HepG2 (cell line): ENCODE data around the gene PLXDC2. TPM values are rescaled to one million over a fixed set of nuclear protein-coding genes. Genes with fewer than 3 reads are reported as not detected.

Source experiments
- ATAC-seq: fragments of 200-7000 bp; cut with Tn5 transposase; 3 replicates; pipeline ENCODE4 v1.9.1; 2020; ENCODE audit warnings: mild to moderate bottlenecking, moderate library complexity
- BruUV-seq: library from RNA; stranded (reverse); fragments of 400-500 nt; replicated peaks from 2 replicates; lab custom pipeline; 2021; lab: Mats Ljungman, UMichigan
- CTCF ChIA-PET: fragments of 300-600 bp; formaldehyde crosslinking; extraction: SDS; loops from one replicate; lab custom pipeline; 2021; ENCODE audit warnings: low total read pairs, inconsistent platforms, low intra/inter-chr PET ratio; lab: Yijun Ruan, JAX
- POLR2A ChIA-PET: fragments of 350-600 bp; sonication (Branson Sonifier 250); formaldehyde crosslinking; loops from one replicate; lab custom pipeline; 2020; ENCODE audit warnings: antibody characterized with exemption, inconsistent platforms; lab: Yijun Ruan, JAX
- DNase-seq: peaks from one replicate; pipeline ENCODE4 v3.0.0-alpha.2; 2015; ENCODE audit warnings: low spot score
- FAIRE-seq: peaks from 3 replicates; lab custom pipeline; 2011; peaks lifted over from hg19 to GRCh38; lab: Jason Lieb, UNC
- H2AFZ ChIP-seq: one replicate; pipeline ENCODE4 v1.6.1; 2011; ENCODE audit warnings: low read length, inconsistent platforms
- H3K27ac ChIP-seq: fragments of 300-600 bp; 3 replicates; pipeline ENCODE4 v1.8.0; 2011; ENCODE audit warnings: mixed run types, mild to moderate bottlenecking, mixed read lengths, low read length, inconsistent platforms; ENCODE audit not compliant: insufficient read depth; ENCODE audit errors: extremely low read length
- H3K27me3 ChIP-seq, 2 experiments: fragments of 200-600 bp in 1 of 2; 2 replicates in 1 of 2; 3 replicates in 1 of 2; pipeline versions ENCODE4 v1.6.0 to v1.8.0; 2011; ENCODE audit warnings: low read length in 2 of 2, mild to moderate bottlenecking in 2 of 2, moderate library complexity in 2 of 2, inconsistent platforms in 1 of 2; ENCODE audit not compliant: insufficient read depth in 2 of 2, control insufficient read depth in 1 of 2
- H3K36me3 ChIP-seq, 2 experiments: fragments of 200-600 bp in 1 of 2; replicated peaks in 1 of 2; 2 replicates in 1 of 2; 3 replicates in 1 of 2; pipeline versions ENCODE4 v1.5.1 to v1.8.0; 2011; ENCODE audit warnings: low read length in 2 of 2, inconsistent platforms in 1 of 2; ENCODE audit not compliant: insufficient read depth in 2 of 2, control insufficient read depth in 1 of 2
- H3K4me1 ChIP-seq: 2 replicates; pipeline ENCODE4 v1.5.1; 2012; ENCODE audit warnings: low read length, inconsistent platforms; ENCODE audit not compliant: insufficient read depth
- H3K4me2 ChIP-seq: 2 replicates; pipeline ENCODE4 v1.6.0; 2011; ENCODE audit warnings: low read depth, low read length, inconsistent platforms
- H3K4me3 ChIP-seq, 3 experiments: fragments of 200-600 bp in 1 of 3; sonication (generic), shearing (Covaris generic) in 1 of 3; replicated peaks in 1 of 3; 2 replicates each; pipeline ENCODE4 v1.5.1; 2011 to 2016; ENCODE audit warnings: low read length in 3 of 3, inconsistent platforms in 2 of 3, low read depth in 2 of 3, mild to moderate bottlenecking in 2 of 3, control low read depth in 1 of 3, mixed read lengths in 1 of 3; ENCODE audit not compliant: insufficient read depth in 1 of 3
- H3K79me2 ChIP-seq: one replicate; pipeline ENCODE4 v1.6.1; 2011; ENCODE audit warnings: low read length, inconsistent platforms; ENCODE audit not compliant: insufficient read depth
- H3K9ac ChIP-seq: 2 replicates; pipeline ENCODE4 v1.6.0; 2011; ENCODE audit warnings: mild to moderate bottlenecking, low read depth, low read length, inconsistent platforms; ENCODE audit not compliant: insufficient read depth
- H3K9me3 ChIP-seq: 2 replicates; pipeline ENCODE4 v1.5.1; 2012; ENCODE audit warnings: mild to moderate bottlenecking, low read length
- H4K20me1 ChIP-seq: 2 replicates; pipeline ENCODE4 v1.6.0; 2011; ENCODE audit warnings: inconsistent platforms, mild to moderate bottlenecking, low read length, moderate library complexity; ENCODE audit not compliant: insufficient read depth
- AGO1 ChIP-seq: fragments of 200-400 bp; formaldehyde crosslinking; IDR thresholded peaks from 2 replicates; pipeline ENCODE4 v1.6.1; 2017; ENCODE audit warnings: mild to moderate bottlenecking, low read depth, low read length, moderate library complexity; ENCODE audit not compliant: poor library complexity, severe bottlenecking
- AGO2 ChIP-seq: fragments of 200-400 bp; formaldehyde crosslinking; optimal IDR thresholded peaks from 2 replicates; pipeline ENCODE3; 2017; ENCODE audit warnings: mild to moderate bottlenecking, low read depth, low read length, moderate library complexity
- EZH2 ChIP-seq: conservative IDR thresholded peaks from 2 replicates; pipeline ENCODE4 v1.6.1; 2012; ENCODE audit warnings: mild to moderate bottlenecking, low read depth, low read length, moderate library complexity
- HNRNPK ChIP-seq: fragments of 200-400 bp; formaldehyde crosslinking; IDR thresholded peaks from 2 replicates; pipeline ENCODE4 v1.6.1; 2018; ENCODE audit warnings: low read length, low read depth, moderate library complexity, mild to moderate bottlenecking; ENCODE audit not compliant: poor library complexity, severe bottlenecking
- HNRNPLL ChIP-seq: fragments of 200-400 bp; formaldehyde crosslinking; IDR thresholded peaks from 2 replicates; pipeline ENCODE4 v1.6.1; 2017; ENCODE audit warnings: mild to moderate bottlenecking, low read depth, low read length; ENCODE audit not compliant: poor library complexity, severe bottlenecking
- KDM2A ChIP-seq: sonication (generic); formaldehyde crosslinking; IDR thresholded peaks from 2 replicates; pipeline ENCODE4 v1.4.0; 2020; ENCODE audit warnings: low read depth, missing genetic modification reagents, borderline replicate concordance
- KDM5B ChIP-seq: sonication (generic); formaldehyde crosslinking; IDR thresholded peaks from 2 replicates; pipeline ENCODE4 v1.4.0; 2020; ENCODE audit warnings: missing genetic modification reagents, mild to moderate bottlenecking, borderline replicate concordance
- MTA1 ChIP-seq: sonication (generic); formaldehyde crosslinking; IDR thresholded peaks from 2 replicates; pipeline ENCODE4 v1.4.0; 2020; ENCODE audit warnings: missing genetic modification reagents, mild to moderate bottlenecking, borderline replicate concordance
- NFYC ChIP-seq: IDR thresholded peaks from 2 replicates; pipeline ENCODE4 v1.6.1; 2016; ENCODE audit warnings: missing genetic modification reagents, missing compliant biosample characterization
- RFXANK ChIP-seq: IDR thresholded peaks from 2 replicates; pipeline ENCODE4 v1.6.1; 2016
- ZNF263 ChIP-seq: sonication (generic); formaldehyde crosslinking; IDR thresholded peaks from 2 replicates; pipeline ENCODE4 v1.4.0; 2020; ENCODE audit warnings: missing genetic modification reagents
- WGBS: methylation state at CpG from one replicate; pipeline ENCODE4 v1.1.6; 2017; ENCODE audit warnings: low lambda C conversion rate; 5-methylcytosine and 5-hydroxymethylcytosine counted together
- in situ Hi-C: cut with HindIII; loops from 2 replicates; pipeline ENCODE4 v1.10.0; 2017; ENCODE audit warnings: low pct_unique_long_range_greater_than_20kb; ENCODE audit not compliant: extremely low pct_ligation_motif_present
- intact Hi-C: fragments of 100-400 bp; cut with micrococcal nuclease; formaldehyde crosslinking; loops from one replicate; pipeline ENCODE4 v1.10.0; 2022; ENCODE audit not compliant: unreplicated experiment
- polyA plus RNA-seq, 8 experiments: library from polyadenylated mRNA; depleted of rRNA in 3 of 8; stranded (reverse) in 7 of 8; unstranded in 1 of 8; fragments of >200 nt; fragmentation: Illumina TruSeq in 4 of 8; extraction: Trizol in 4 of 8; gene quantifications; 2 replicates each; pipeline versions ENCODE4 v1.2.1 to v1.2.3, GENCODE V29; 2011 to 2016; ENCODE audit warnings: low read depth in 4 of 8, missing spikeins in 1 of 8, mixed read lengths in 1 of 8; ENCODE audit not compliant: insufficient read depth in 1 of 8
- total RNA-seq, 5 experiments: library from RNA; depleted of rRNA; stranded (reverse); fragments of >200 nt; fragmentation: Illumina TruSeq; extraction: Trizol; gene quantifications; 2 replicates each; pipeline ENCODE4 v1.2.3, GENCODE V29; 2016; ENCODE audit warnings: low read depth in 1 of 5
- TF ChIP-seq, protein P1 (sequence below), 2 experiments: fragments of 450-650 bp in 1 of 2; sonication (generic) in 1 of 2; formaldehyde crosslinking in 1 of 2; IDR thresholded peaks; 2 replicates each; pipeline versions ENCODE4 v1.6.1 to v1.8.0; 2016 to 2022; ENCODE audit warnings: antibody characterized with exemption in 1 of 2, mild to moderate bottlenecking in 1 of 2, missing genetic modification reagents in 1 of 2

PLXDC2 gene
- total and polyA plus RNA-seq, 2 of the 13 experiments (the other 11 are each of a cell fraction or from before 2014, with no cell fraction given) = 2.1 to 2.4 TPM

DNA sequence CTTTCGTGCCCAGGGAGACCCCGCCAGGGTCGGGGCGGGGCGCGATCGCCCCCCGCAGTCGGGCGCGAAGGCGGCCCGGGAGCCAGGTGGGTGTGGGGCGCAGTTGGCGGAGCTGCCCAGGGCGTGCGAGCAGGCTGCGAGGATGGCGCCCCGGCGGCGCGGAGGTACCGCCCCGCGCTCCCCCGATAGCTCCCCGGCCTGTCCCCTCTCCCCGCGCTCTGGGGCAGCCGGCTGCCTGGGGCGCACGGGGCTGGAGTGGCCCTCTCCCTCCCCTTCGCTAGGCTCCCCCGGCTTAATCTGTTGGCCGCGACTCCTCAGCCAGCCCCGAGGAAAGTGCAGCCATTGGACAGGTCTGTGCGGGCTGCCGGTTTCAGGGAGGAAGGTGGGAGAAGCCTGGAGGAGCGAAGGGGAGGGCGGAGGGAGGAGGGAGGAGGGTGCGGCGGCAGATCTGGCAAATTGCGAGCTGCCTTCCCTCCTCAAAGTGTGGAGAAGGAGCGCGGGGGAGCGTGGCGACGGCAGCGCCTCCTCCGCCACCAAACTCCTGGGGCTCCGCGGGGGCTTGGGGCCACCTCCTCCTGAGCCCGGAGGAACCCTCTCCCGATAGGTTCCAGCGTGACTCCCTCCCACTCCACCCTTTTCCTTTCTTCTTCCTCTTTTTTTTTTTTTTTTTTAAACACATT, 361 bp upstream of the PLXDC2 start:
- POLR2A ChIA-PET = no interaction called here
- TF ChIP-seq KDM2A (CRISPR knock-in tag) = 0 out of 2 replicates have a peak, but pooled peaks have one; percentile 44
- TF ChIP-seq NFYC (CRISPR knock-in tag) = no peak
- 0 out of 2 replicates have a peak, but pooled peaks have one; percentile 16 for TF ChIP-seq MTA1 (CRISPR knock-in tag)
- TF ChIP-seq AGO2 = peak; percentile 44
- peak; percentile 93 for TF ChIP-seq HNRNPLL
- peak; percentile 57 for TF ChIP-seq AGO1
- no peak for TF ChIP-seq RFXANK
- peak; percentile 8 for TF ChIP-seq HNRNPK
- TF ChIP-seq, protein P1, sequence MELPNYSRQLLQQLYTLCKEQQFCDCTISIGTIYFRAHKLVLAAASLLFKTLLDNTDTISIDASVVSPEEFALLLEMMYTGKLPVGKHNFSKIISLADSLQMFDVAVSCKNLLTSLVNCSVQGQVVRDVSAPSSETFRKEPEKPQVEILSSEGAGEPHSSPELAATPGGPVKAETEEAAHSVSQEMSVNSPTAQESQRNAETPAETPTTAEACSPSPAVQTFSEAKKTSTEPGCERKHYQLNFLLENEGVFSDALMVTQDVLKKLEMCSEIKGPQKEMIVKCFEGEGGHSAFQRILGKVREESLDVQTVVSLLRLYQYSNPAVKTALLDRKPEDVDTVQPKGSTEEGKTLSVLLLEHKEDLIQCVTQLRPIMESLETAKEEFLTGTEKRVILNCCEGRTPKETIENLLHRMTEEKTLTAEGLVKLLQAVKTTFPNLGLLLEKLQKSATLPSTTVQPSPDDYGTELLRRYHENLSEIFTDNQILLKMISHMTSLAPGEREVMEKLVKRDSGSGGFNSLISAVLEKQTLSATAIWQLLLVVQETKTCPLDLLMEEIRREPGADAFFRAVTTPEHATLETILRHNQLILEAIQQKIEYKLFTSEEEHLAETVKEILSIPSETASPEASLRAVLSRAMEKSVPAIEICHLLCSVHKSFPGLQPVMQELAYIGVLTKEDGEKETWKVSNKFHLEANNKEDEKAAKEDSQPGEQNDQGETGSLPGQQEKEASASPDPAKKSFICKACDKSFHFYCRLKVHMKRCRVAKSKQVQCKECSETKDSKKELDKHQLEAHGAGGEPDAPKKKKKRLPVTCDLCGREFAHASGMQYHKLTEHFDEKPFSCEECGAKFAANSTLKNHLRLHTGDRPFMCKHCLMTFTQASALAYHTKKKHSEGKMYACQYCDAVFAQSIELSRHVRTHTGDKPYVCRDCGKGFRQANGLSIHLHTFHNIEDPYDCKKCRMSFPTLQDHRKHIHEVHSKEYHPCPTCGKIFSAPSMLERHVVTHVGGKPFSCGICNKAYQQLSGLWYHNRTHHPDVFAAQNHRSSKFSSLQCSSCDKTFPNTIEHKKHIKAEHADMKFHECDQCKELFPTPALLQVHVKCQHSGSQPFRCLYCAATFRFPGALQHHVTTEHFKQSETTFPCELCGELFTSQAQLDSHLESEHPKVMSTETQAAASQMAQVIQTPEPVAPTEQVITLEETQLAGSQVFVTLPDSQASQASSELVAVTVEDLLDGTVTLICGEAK (IDR thresholded peaks at IDR 0.05) = no peak
- TF ChIP-seq, protein P1 (CRISPR knock-in tag; IDR thresholded peaks at IDR 0.05) = no peak
- no peak for TF ChIP-seq EZH2
- peak; percentile 47 for TF ChIP-seq ZNF263 (CRISPR knock-in tag)
- no peak for TF ChIP-seq KDM5B (CRISPR knock-in tag)
- intact Hi-C loops (loop anchor here (5.0 kb wide), 1 partner anchor 951 kb away; no protein-coding TSS in a partner anchor), in situ Hi-C loops (no loop called here)
- Histone ChIP-seq H3K4me2 (peak overlapping the region; percentile 65), H3K9me3 (no peaks in the 10 kb centered on the region), H3K4me3 (peak overlapping the region; percentile 41 to 64 (median 55); a peak in 5 of 6 replicates), H3K79me2 (no peaks in the 10 kb centered on the region), H3K9ac (no peak overlapping the region), H2AFZ (no peak overlapping the region), H4K20me1 (peaks cover 3% of the 10 kb centered on the region; the same call in 1 of the 2 replicates), H3K36me3 (no peaks in the 10 kb centered on the region), H3K27ac (no peak overlapping the region), H3K4me1 (peaks cover 11% of the 10 kb centered on the region; the same call in 1 of the 2 replicates), H3K27me3 (peaks cover 3 to 25% of the 10 kb centered on the region in 2 experiments; a peak in 3 of 5 replicates)
- DNase-seq (no peak), FAIRE-seq (no peak), ATAC-seq (peak; percentile 69)
- CTCF ChIA-PET = no interaction called here
- no TSS peak for BruUV-seq
- 16% methylated on average over 52 of the region's 57 CpGs for WGBS
